Activated CD4-positive, alpha-beta T cell treated with anti-CD3 and anti-CD28 coated beads for 36 hours (primary cell): ENCODE data around the gene S100A4. TPM values are rescaled to one million over a fixed set of nuclear protein-coding genes. Genes with fewer than 3 reads are reported as not detected.

ENCODE experiments used
- ATAC-seq: fragments of 200-7000 bp; cut with Tn5 transposase; one replicate; pipeline ENCODE4 v1.10.0; 2021; ENCODE audit warnings: mild to moderate bottlenecking, moderate library complexity
- CTCF ChIA-PET: fragments of 350-600 bp; sonication (Branson Sonifier 250); formaldehyde crosslinking; loops from one replicate; lab custom pipeline; 2021; ENCODE audit warnings: antibody characterized with exemption; lab: Charles Lee
- POLR2A ChIA-PET: fragments of 350-600 bp; sonication (Branson Sonifier 250); formaldehyde crosslinking; loops from one replicate; lab custom pipeline; 2021; ENCODE audit warnings: antibody characterized with exemption, inconsistent platforms; lab: Charles Lee
- DNase-seq: peaks from one replicate; pipeline ENCODE4 v3.0.0-alpha.2; 2020
- H3K27ac Mint-ChIP-seq: one replicate; pipeline ENCODE4 v1.8.0; 2021; ENCODE audit warnings: mixed read lengths
- H3K27me3 Mint-ChIP-seq: one replicate; pipeline ENCODE4 v1.8.0; 2021; ENCODE audit warnings: mixed read lengths
- H3K36me3 Mint-ChIP-seq: one replicate; pipeline ENCODE4 v1.8.0; 2021; ENCODE audit warnings: low read depth, mixed read lengths
- H3K4me1 Mint-ChIP-seq: one replicate; pipeline ENCODE4 v1.8.0; 2021; ENCODE audit warnings: mixed read lengths
- H3K4me3 Mint-ChIP-seq: one replicate; pipeline ENCODE4 v1.8.0; 2021; ENCODE audit warnings: mild to moderate bottlenecking, moderate library complexity, mixed read lengths
- H3K9me3 Mint-ChIP-seq: one replicate; pipeline ENCODE4 v1.8.0; 2021; ENCODE audit warnings: low read depth, mixed read lengths
- intact Hi-C, 2 experiments: fragments of 100-400 bp; cut with DNase I in 1 of 2; cut with micrococcal nuclease in 1 of 2; formaldehyde crosslinking; loops; one replicate each; pipeline versions ENCODE4 v1.14.2 to v1.15.1; 2022 to 2024; cut with DNase I, micrococcal nuclease
- total RNA-seq, 2 experiments: library from RNA; stranded (reverse); gene quantifications; one replicate each; pipeline ENCODE4 v1.2.3, GENCODE V29; 2021

S100A4 gene
- total RNA-seq, 2 experiments from 2014 or later: 84.8 to 166 TPM

- CTCF ChIA-PET: interaction anchor here (0.6 to 3.2 kb wide), 12 partner anchors 9 to 93 kb away, joined by 3 to 12 read pairs (median 4); partner anchors contain the start of gene CHTOP
- ATAC-seq (peak; percentile 14), DNase-seq (peak; percentile 70)
- intact Hi-C loops: no loop called here
- Mint-ChIP-seq H3K9me3 (no peaks in the 10 kb centered on the region), H3K27ac (peak within 1 kb of the TSS; percentile 91), H3K4me3 (peak within 1 kb of the TSS; percentile 42), H3K36me3 (peaks cover 24% of the 10 kb centered on the region), H3K27me3 (no peaks in the 10 kb centered on the region), H3K4me1 (peaks cover 77% of the 10 kb centered on the region)
- POLR2A ChIA-PET: interaction anchor here (0.5 to 2.8 kb wide), 6 partner anchors 9 to 97 kb away, joined by 3 to 11 read pairs (median 4); partner anchors contain the start of gene CHTOP
Observed at GRCh38 chr1:153540394-153541361, 4.9 kb downstream of the S100A4 start, which contains the start of gene S100A5. Gene S100A5, minus strand, starts transcription at chr1:153540934. Its CDS starts 743 bp downstream, at chr1:153540191.

- peaks cover 70% of the 10 kb centered on the region for H3K4me1 Mint-ChIP-seq
- ChIA-PET CTCF (interaction anchor here (1.4 to 3.2 kb wide), 5 partner anchors 8 to 95 kb away, joined by 3 to 12 read pairs (median 8); partner anchors contain the start of gene CHTOP), POLR2A (interaction anchor here (0.5 to 2.8 kb wide), 4 partner anchors 8 to 94 kb away, joined by 3 to 11 read pairs (median 5); partner anchors contain the start of gene CHTOP)
- peak overlapping the region; percentile 91 for H3K27ac Mint-ChIP-seq
- H3K9me3 Mint-ChIP-seq: no peaks in the 10 kb centered on the region
- no peak overlapping the region for H3K4me3 Mint-ChIP-seq
- H3K36me3 Mint-ChIP-seq: peaks cover 27% of the 10 kb centered on the region
- DNase-seq: peak; percentile 47
- H3K27me3 Mint-ChIP-seq: no peaks in the 10 kb centered on the region
- intact Hi-C loops: loop anchor here (10.0 kb wide), 1 partner anchor 425 kb away; the partner anchor contains the start of genes CREB3L4 (in 2 of the 2) and SLC39A1 (in 2 of the 2)
- ATAC-seq: no peak
Observed at GRCh38 chr1:153539395-153540093, 6.1 kb downstream of the S100A4 start.

DNA sequence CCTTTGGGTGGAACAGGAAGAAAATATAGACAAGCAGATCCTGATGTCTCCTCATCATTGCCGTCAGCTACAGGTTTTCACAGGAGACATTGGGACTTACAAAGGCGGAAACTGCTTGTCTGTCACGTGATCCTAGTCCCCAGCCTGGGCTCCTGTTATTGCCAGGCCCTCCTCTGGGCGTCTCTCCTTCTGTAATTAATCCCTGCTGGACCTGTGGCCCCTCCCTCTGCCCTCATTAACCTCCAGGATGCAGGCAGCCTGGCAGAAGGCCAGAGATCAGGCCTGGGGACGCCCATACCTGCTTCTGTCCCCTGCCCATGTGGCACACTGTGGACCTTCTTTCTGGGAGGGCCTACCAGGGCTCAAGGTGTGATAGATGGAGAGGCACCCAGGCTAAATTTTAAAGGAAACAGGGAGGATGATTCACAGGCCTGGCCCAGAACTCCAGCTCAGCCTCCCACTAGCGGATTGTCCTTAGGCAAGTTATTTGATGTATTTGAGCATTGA, 7.2 kb downstream of the S100A4 start:
- Mint-ChIP-seq H3K27ac (no peak overlapping the region), H3K36me3 (peaks cover 26% of the 10 kb centered on the region), H3K27me3 (no peaks in the 10 kb centered on the region), H3K4me3 (no peak overlapping the region), H3K9me3 (no peaks in the 10 kb centered on the region), H3K4me1 (peaks cover 70% of the 10 kb centered on the region)
- DNase-seq (no peak), ATAC-seq (no peak)
- intact Hi-C loops: loop anchor here (10.0 kb wide), 1 partner anchor 426 kb away; the partner anchor contains the start of genes CREB3L4 (in 2 of the 2) and SLC39A1 (in 2 of the 2)
- POLR2A ChIA-PET: no interaction called here
- CTCF ChIA-PET: interaction anchor here (3.2 kb wide), 1 partner anchor 34 kb away, joined by 10 read pairs; no protein-coding TSS in a partner anchor

GRCh38 chr1:153537376-153537730, 8.3 kb downstream of the S100A4 start:
- peaks cover 70% of the 10 kb centered on the region for H3K4me1 Mint-ChIP-seq
- no peak overlapping the region for H3K4me3 Mint-ChIP-seq
- POLR2A ChIA-PET: no interaction called here
- ATAC-seq (no peak), DNase-seq (no peak)
- H3K36me3 Mint-ChIP-seq: peaks cover 17% of the 10 kb centered on the region
- H3K9me3 Mint-ChIP-seq: no peaks in the 10 kb centered on the region
- intact Hi-C loops: loop anchor here (10.0 kb wide), 1 partner anchor 427 kb away; the partner anchor contains the start of genes CREB3L4 (in 2 of the 2) and SLC39A1 (in 2 of the 2)
- no peaks in the 10 kb centered on the region for H3K27me3 Mint-ChIP-seq
- H3K27ac Mint-ChIP-seq: peak overlapping the region; percentile 98
- CTCF ChIA-PET: no interaction called here

- CTCF ChIA-PET: interaction anchor here (1.5 kb wide), 1 partner anchor 24 kb away, joined by 4 read pairs; no protein-coding TSS in a partner anchor
Observed at GRCh38 chr1:153536671-153537375, 8.8 kb downstream of the S100A4 start.

DNA sequence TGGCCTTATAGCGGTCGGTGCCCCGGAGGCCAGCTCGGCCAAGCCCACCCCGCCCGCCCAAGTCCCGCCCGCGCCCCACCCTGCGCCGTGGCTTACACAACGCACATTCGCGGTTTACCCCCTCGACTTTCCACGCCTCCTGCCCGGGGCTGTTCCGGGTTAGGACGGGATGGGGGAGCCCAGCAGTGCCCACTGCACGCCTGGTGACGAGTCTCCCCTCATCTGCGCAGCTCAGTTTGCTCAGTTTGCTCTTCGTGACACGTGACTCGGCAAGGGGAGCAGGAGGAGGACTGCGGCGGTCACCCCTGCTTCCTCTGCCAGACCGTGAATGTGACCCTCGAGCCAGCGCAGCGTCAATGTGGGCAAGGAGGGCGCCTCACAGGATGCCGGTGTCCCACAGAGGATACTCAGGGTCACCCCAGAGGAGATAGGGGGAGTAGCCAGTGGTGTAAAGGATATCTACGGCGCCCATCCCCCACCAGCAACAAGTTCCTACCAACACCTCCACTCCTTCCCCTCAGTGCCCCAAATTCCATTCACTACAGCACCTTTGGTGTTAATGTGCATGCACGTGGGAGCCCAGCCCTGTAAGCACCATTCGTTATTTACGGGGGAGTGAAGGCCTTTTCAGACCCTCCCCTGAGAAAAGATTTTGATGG, 9.5 kb downstream of the S100A4 start:
- H3K36me3 Mint-ChIP-seq: peaks cover 17% of the 10 kb centered on the region
- no peaks in the 10 kb centered on the region for H3K9me3 Mint-ChIP-seq
- CTCF ChIA-PET: interaction anchor here (0.6 to 5.4 kb wide), 10 partner anchors 8 to 463 kb away, joined by 3 to 63 read pairs (median 6); partner anchors contain the start of genes S100A4 and SLC27A3
- H3K27ac Mint-ChIP-seq: peak overlapping the region; percentile 98
- no peaks in the 10 kb centered on the region for H3K27me3 Mint-ChIP-seq
- peaks cover 70% of the 10 kb centered on the region for H3K4me1 Mint-ChIP-seq
- H3K4me3 Mint-ChIP-seq: peak overlapping the region; percentile 89
- ATAC-seq: peak; percentile 67
- DNase-seq: peak; percentile 88
- intact Hi-C loops: loop anchor here (10.0 kb wide), 1 partner anchor 429 kb away; the partner anchor contains the start of genes CREB3L4 (in 2 of the 2) and SLC39A1 (in 2 of the 2)
- POLR2A ChIA-PET: interaction anchor here (0.6 to 2.5 kb wide), 6 partner anchors 8 to 99 kb away, joined by 3 to 19 read pairs (median 3); partner anchors contain the start of genes CHTOP, S100A2 and S100A4

More at GRCh38 chr1:153536671-153537375, 8.8 kb downstream of the S100A4 start:
- peaks cover 70% of the 10 kb centered on the region for H3K4me1 Mint-ChIP-seq
- H3K36me3 Mint-ChIP-seq: peaks cover 17% of the 10 kb centered on the region
- POLR2A ChIA-PET: interaction anchor here (0.6 to 2.5 kb wide), 2 partner anchors 8 to 31 kb away, joined by 3 to 19 read pairs; partner anchors contain the start of gene S100A4
- H3K27me3 Mint-ChIP-seq: no peaks in the 10 kb centered on the region
- no peak for DNase-seq
- ATAC-seq: no peak
- intact Hi-C loops: loop anchor here (10.0 kb wide), 1 partner anchor 428 kb away; the partner anchor contains the start of genes CREB3L4 (in 2 of the 2) and SLC39A1 (in 2 of the 2)
- peak overlapping the region; percentile 89 for H3K4me3 Mint-ChIP-seq
- H3K27ac Mint-ChIP-seq: peak overlapping the region; percentile 98
- H3K9me3 Mint-ChIP-seq: no peaks in the 10 kb centered on the region

GRCh38 chr1:153535242-153536011, 10.2 kb downstream of the S100A4 start, which contains the start of gene S100A6:
Gene S100A6, minus strand, starts transcription at chr1:153535991. Its CDS starts 652 bp downstream, at chr1:153535339.
- ChIA-PET POLR2A (interaction anchor here (0.6 to 2.5 kb wide), 6 partner anchors 8 to 146 kb away, joined by 3 to 19 read pairs (median 4); partner anchors contain the start of genes CHTOP, S100A2 and S100A4), CTCF (interaction anchor here (0.6 to 5.4 kb wide), 17 partner anchors 9 to 464 kb away, joined by 3 to 63 read pairs (median 4); partner anchors contain the start of genes S100A4 and SLC27A3)
- Mint-ChIP-seq H3K9me3 (no peaks in the 10 kb centered on the region), H3K4me1 (peaks cover 69% of the 10 kb centered on the region), H3K36me3 (peaks cover 17% of the 10 kb centered on the region), H3K27me3 (no peaks in the 10 kb centered on the region), H3K4me3 (peak within 1 kb of the TSS; percentile 89), H3K27ac (peak within 1 kb of the TSS; percentile 98)
- ATAC-seq: peak; percentile 39
- peak; percentile 72 for DNase-seq
- intact Hi-C loops: loop anchor here (1.0 to 10.0 kb wide), 2 partner anchors 10 to 429 kb away; partner anchors contain the start of genes CREB3L4 (in 2 of the 2), S100A4 (in 2 of the 2) and SLC39A1 (in 2 of the 2)

GRCh38 chr1:153534925-153535241, 10.7 kb downstream of the S100A4 start:
- Mint-ChIP-seq H3K4me1 (peaks cover 64% of the 10 kb centered on the region), H3K36me3 (peaks cover 17% of the 10 kb centered on the region), H3K4me3 (peak overlapping the region; percentile 89), H3K9me3 (no peaks in the 10 kb centered on the region), H3K27ac (peak overlapping the region; percentile 94), H3K27me3 (no peaks in the 10 kb centered on the region)
- ATAC-seq (no peak), DNase-seq (no peak)
- ChIA-PET CTCF (interaction anchor here (0.6 to 5.4 kb wide), 10 partner anchors 9 to 464 kb away, joined by 3 to 63 read pairs (median 6); partner anchors contain the start of gene S100A4), POLR2A (interaction anchor here (0.6 to 2.5 kb wide), 5 partner anchors 10 to 147 kb away, joined by 3 to 19 read pairs (median 4); partner anchors contain the start of genes CHTOP, S100A2 and S100A4)
- intact Hi-C loops: loop anchor here (1.0 to 10.0 kb wide), 4 partner anchors 10 to 430 kb away; partner anchors contain the start of genes CREB3L4 (in 2 of the 2), S100A4 (in 2 of the 2), SLC39A1 (in 2 of the 2) and INTS3 (in 1 of the 2)
